ENCODE results near the gene DES. TPM values are rescaled to one million over a fixed set of nuclear protein-coding genes. Genes with fewer than 3 reads are reported as not detected.

Gene DES
- total and polyA plus RNA-seq, 2 of the 4 experiments (the other 2 are of a cell fraction): 4.3 to 4.9 TPM

- H3K79me1 ChIP-seq (ENCODE audit: low read depth in 1 of 2, low read length in 2 of 2): peaks cover 7 to 44% of the 10 kb centered on the region in 2 experiments
- no peaks in the 10 kb centered on the region for H4K20me1 ChIP-seq (ENCODE audit: insufficient read depth, low read length)
- H2BK20ac ChIP-seq (ENCODE audit: low read depth, low read length): no peak overlapping the region
- CTCF ChIA-PET: interaction anchor here (1.0 kb wide), 1 partner anchor 40 kb away, joined by 3 read pairs; no protein-coding TSS in a partner anchor
- H3K4me2 ChIP-seq (ENCODE audit: low read depth, low read length): no peak overlapping the region
- no peak overlapping the region for H3K4me3 ChIP-seq (ENCODE audit: insufficient read depth, low read depth, low read length)
- H3K14ac ChIP-seq (replicated peaks; ENCODE audit: low read depth, low read length): no peak overlapping the region
- H3K27ac ChIP-seq (ENCODE audit: insufficient read depth, low read length): no peak overlapping the region
- no peak overlapping the region for H3K4ac ChIP-seq (ENCODE audit: low read depth, low read length)
- in situ Hi-C loops (cut with MboI; ENCODE audit: low sequenced_read_pairs): no loop called here
- TF ChIP-seq RFX5 (IDR thresholded peaks at IDR 0.05; ENCODE audit: low read depth, low read length) (no peak), SMC3 (IDR thresholded peaks at IDR 0.05; ENCODE audit: low read depth, low read length) (no peak), MAFK (IDR thresholded peaks at IDR 0.05; ENCODE audit: low read depth, low read length) (no peak), CTCF (conservative IDR thresholded peaks at IDR 0.05; ENCODE audit: low read depth, low read length) (no peak), RAD21 (IDR thresholded peaks at IDR 0.05; ENCODE audit: low read length) (no peak), MAZ (IDR thresholded peaks at IDR 0.05; ENCODE audit: borderline replicate concordance, low read depth, low read length) (no peak), CHD1 (IDR thresholded peaks at IDR 0.05; ENCODE audit: low read depth, low read length) (no peak), BHLHE40 (IDR thresholded peaks at IDR 0.05; ENCODE audit: low read depth, low read length) (no peak), POLR2A (IDR thresholded peaks at IDR 0.05; ENCODE audit: low read depth, low read length) (no peak), MXI1 (IDR thresholded peaks at IDR 0.05; ENCODE audit: borderline replicate concordance, low read depth, low read length) (no peak), ELK1 (IDR thresholded peaks at IDR 0.05; ENCODE audit: borderline replicate concordance, low read depth, low read length) (no peak), NFE2L2 (IDR thresholded peaks at IDR 0.05; ENCODE audit: low read depth, low read length) (no peak)
- no peak overlapping the region for H4K91ac ChIP-seq (ENCODE audit: insufficient read depth, low read depth, low read length)
- H2AK5ac ChIP-seq (ENCODE audit: low read depth, low read length): no peak overlapping the region
- H4K8ac ChIP-seq (ENCODE audit: low read depth in 2 of 2, low read length in 2 of 2): no peak overlapping the region; a peak in 1 of 4 replicates
- no peak overlapping the region for H2BK120ac ChIP-seq (ENCODE audit: low read depth, low read length)
- no peak overlapping the region for H2BK15ac ChIP-seq (ENCODE audit: low read depth, low read length)
- no peak overlapping the region for H3K23ac ChIP-seq (ENCODE audit: low read depth, low read length)
- DNase-seq: no peak
- H3K56ac ChIP-seq (ENCODE audit: extremely low read depth, insufficient read depth, low read length): no peak overlapping the region
- H3K36me3 ChIP-seq (ENCODE audit: control insufficient read depth, insufficient read depth, low read length): peaks cover 19% of the 10 kb centered on the region; the same call in 1 of the 2 replicates
- POLR2A ChIA-PET (ENCODE audit: unreplicated experiment): interaction anchor here (0.6 kb wide), 1 partner anchor 14 kb away, joined by 3 read pairs; no protein-coding TSS in a partner anchor
- H2AFZ ChIP-seq (replicated peaks; ENCODE audit: low read length, poor library complexity): no peak overlapping the region
- no peaks in the 10 kb centered on the region for H3K9me3 ChIP-seq (ENCODE audit: control insufficient read depth, insufficient read depth, low read length)
- dilution Hi-C loops (cut with HindIII; ENCODE audit: low sequenced_read_pairs, unreplicated experiment): no loop called here
- no peak overlapping the region for H2AK9ac ChIP-seq (replicated peaks; ENCODE audit: low read depth, low read length, poor library complexity)
- H3K27me3 ChIP-seq (ENCODE audit: control insufficient read depth, insufficient read depth, low read length): no peaks in the 10 kb centered on the region
- H2BK5ac ChIP-seq (ENCODE audit: low read depth, low read length, poor library complexity, severe bottlenecking): no peak overlapping the region
- no peak overlapping the region for H3K9ac ChIP-seq (ENCODE audit: low read depth, low read length)
- no peak overlapping the region for H3K18ac ChIP-seq (ENCODE audit: low read depth, low read length)
- H3K9me1 ChIP-seq (ENCODE audit: insufficient read depth, low read length): peaks cover 35% of the 10 kb centered on the region
- WGBS, 2 experiments (ENCODE audit: extremely low coverage in 2 of 2, insufficient read length in 1 of 2): no CpG with 5 or more reads among the region's 6 CpGs
- H4K5ac ChIP-seq (ENCODE audit: low read depth, low read length): no peak overlapping the region
- intact Hi-C loops (cut with micrococcal nuclease): loop anchor here (5.0 kb wide), 1 partner anchor 67 kb away; no protein-coding TSS in a partner anchor
- BruUV-seq (replicated peaks): no TSS peak
- H3K4me1 ChIP-seq (ENCODE audit: control insufficient read depth, insufficient read depth, low read length): peaks cover 42% of the 10 kb centered on the region
- no peak for ATAC-seq (ENCODE audit: low read depth)
These were observed 37.4 kb downstream of the DES start for GRCh38 chr2:219455581-219455980.
